Osteocyte (in vitro differentiated cells): ENCODE data around the gene NATD1. TPM values are rescaled to one million over a fixed set of nuclear protein-coding genes. Genes with fewer than 3 reads are reported as not detected.

ENCODE experiments used
- DNase-seq: peaks from one replicate; pipeline ENCODE4 v3.0.0; 2021; ENCODE audit warnings: mixed read lengths; ENCODE audit not compliant: unreplicated experiment; ENCODE audit errors: extremely low spot score
- H3K27ac Mint-ChIP-seq: one replicate; pipeline ENCODE4 v1.8.0; 2021; ENCODE audit warnings: mild to moderate bottlenecking, mixed read lengths; ENCODE audit not compliant: unreplicated experiment
- H3K27me3 Mint-ChIP-seq: one replicate; pipeline ENCODE4 v1.8.0; 2021; ENCODE audit warnings: mixed read lengths; ENCODE audit not compliant: unreplicated experiment
- H3K36me3 Mint-ChIP-seq: one replicate; pipeline ENCODE4 v1.8.0; 2021; ENCODE audit warnings: mixed read lengths; ENCODE audit not compliant: unreplicated experiment
- H3K4me1 Mint-ChIP-seq: one replicate; pipeline ENCODE4 v1.8.0; 2021; ENCODE audit warnings: mixed read lengths; ENCODE audit not compliant: unreplicated experiment
- H3K4me3 Mint-ChIP-seq: one replicate; pipeline ENCODE4 v1.8.0; 2021; ENCODE audit warnings: mild to moderate bottlenecking, moderate library complexity, mixed read lengths; ENCODE audit not compliant: unreplicated experiment
- H3K9me3 Mint-ChIP-seq: one replicate; pipeline ENCODE4 v1.8.0; 2021; ENCODE audit warnings: mixed read lengths; ENCODE audit not compliant: unreplicated experiment
- total RNA-seq: library from RNA; stranded (reverse); gene quantifications from 2 replicates; pipeline ENCODE4 v1.2.1, GENCODE V29; 2021
- TF ChIP-seq, protein P1 (sequence below): fragments of 200-600 bp; sonication (generic); IDR thresholded peaks from 2 replicates; pipeline ENCODE4 v1.5.0; 2021; ENCODE audit warnings: antibody characterized with exemption, mild to moderate bottlenecking, moderate library complexity

The NATD1 gene
- total RNA-seq, 1 donor from 2014 or later, result 18.5 TPM

DNA sequence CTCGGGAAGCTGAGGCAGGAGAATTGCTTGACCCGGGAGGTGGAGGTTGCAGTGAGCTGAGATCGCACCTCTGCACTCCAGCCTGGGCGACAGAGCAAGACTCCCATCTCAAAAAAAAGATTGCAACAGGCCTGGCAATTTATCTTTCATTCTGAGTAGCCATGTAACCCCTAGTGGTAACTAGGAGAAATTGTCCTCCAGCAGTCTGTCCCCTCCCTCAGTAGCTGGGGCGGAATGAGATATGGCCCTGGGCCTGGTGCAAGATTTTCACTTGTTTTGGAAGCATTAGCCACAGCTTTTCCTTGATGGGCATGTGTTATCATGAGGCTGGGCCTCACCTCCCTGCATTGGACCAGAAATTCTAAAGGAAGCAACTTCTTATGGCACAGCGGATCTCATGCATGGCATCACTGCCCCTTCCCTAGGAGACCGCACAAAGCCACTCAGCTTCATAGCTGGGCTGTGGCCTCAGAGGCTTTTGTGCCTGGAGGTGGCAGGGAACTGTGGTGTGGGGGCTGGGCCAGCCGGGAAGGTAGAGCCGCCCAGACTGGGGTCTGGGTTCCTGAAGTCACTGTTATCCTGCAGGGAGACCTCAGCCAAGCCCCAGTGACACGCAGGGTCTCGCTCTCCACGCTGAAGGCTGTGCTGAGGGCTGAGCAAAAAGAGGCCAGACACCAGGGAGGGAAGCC, 13.4 kb downstream of the NATD1 start:
- Mint-ChIP-seq H3K4me1 (peaks cover 10% of the 10 kb centered on the region), H3K27me3 (no peaks in the 10 kb centered on the region), H3K27ac (no peak overlapping the region), H3K9me3 (no peaks in the 10 kb centered on the region), H3K36me3 (no peaks in the 10 kb centered on the region), H3K4me3 (no peak overlapping the region)
- TF ChIP-seq, protein P1, sequence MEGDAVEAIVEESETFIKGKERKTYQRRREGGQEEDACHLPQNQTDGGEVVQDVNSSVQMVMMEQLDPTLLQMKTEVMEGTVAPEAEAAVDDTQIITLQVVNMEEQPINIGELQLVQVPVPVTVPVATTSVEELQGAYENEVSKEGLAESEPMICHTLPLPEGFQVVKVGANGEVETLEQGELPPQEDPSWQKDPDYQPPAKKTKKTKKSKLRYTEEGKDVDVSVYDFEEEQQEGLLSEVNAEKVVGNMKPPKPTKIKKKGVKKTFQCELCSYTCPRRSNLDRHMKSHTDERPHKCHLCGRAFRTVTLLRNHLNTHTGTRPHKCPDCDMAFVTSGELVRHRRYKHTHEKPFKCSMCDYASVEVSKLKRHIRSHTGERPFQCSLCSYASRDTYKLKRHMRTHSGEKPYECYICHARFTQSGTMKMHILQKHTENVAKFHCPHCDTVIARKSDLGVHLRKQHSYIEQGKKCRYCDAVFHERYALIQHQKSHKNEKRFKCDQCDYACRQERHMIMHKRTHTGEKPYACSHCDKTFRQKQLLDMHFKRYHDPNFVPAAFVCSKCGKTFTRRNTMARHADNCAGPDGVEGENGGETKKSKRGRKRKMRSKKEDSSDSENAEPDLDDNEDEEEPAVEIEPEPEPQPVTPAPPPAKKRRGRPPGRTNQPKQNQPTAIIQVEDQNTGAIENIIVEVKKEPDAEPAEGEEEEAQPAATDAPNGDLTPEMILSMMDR, result peak; percentile 55
- DNase-seq, result no peak

- Mint-ChIP-seq H3K4me1 (peaks cover 1% of the 10 kb centered on the region), H3K4me3 (no peak overlapping the region), H3K27ac (no peak overlapping the region), H3K9me3 (peaks cover 6% of the 10 kb centered on the region), H3K27me3 (no peaks in the 10 kb centered on the region), H3K36me3 (peaks cover 2% of the 10 kb centered on the region)
- TF ChIP-seq, protein P1, result no peak
- DNase-seq, result no peak
Measured at GRCh38 chr17:21235921-21236320, 17.3 kb downstream of the NATD1 start.

- H3K27ac Mint-ChIP-seq, result no peak overlapping the region
- H3K27me3 Mint-ChIP-seq, result no peaks in the 10 kb centered on the region
- peaks cover 2% of the 10 kb centered on the region for H3K36me3 Mint-ChIP-seq
- DNase-seq, result no peak
- TF ChIP-seq, protein P1, result no peak
- no peaks in the 10 kb centered on the region for H3K4me1 Mint-ChIP-seq
- H3K9me3 Mint-ChIP-seq, result peaks cover 6% of the 10 kb centered on the region
- no peak overlapping the region for H3K4me3 Mint-ChIP-seq
Measured at GRCh38 chr17:21233581-21234347, 19.4 kb downstream of the NATD1 start.

DNA sequence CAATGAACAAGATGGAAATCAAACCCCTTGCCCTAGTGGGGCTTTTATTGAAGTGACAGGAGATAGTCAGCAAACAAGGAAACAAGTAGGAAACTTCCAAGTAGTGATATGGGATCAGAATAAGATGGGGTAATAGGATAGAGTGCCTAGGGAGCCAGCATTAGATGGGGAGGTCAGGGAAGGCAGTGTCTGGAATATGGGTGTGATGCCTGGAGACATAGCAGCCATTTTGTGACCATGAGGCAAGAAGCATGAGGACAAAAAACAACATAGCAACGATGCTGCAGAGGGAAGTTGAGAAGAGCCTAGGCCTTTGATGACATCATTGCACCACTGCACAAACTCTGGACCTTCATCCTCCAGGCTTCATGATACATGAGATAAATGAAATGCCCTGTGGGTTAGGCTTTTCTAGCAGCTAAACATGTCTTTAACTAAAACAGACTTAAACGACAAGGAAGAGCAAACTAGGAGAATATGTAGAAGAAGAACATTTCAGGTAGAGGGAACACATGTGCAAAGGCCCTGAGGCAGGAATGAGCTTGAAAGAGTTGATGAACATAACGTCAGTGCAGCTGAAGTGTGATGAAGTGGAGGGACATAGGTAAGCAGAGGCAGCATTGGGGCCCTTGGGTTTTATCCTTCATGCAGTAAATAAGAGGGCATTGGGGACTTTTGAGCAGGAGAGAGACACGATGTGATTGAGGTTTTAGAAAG, 21.0 kb downstream of the NATD1 start:
- Mint-ChIP-seq H3K9me3 (peaks cover 6% of the 10 kb centered on the region), H3K27ac (no peak overlapping the region)
- DNase-seq, result no peak

More for the DNA sequence above, 21.0 kb downstream of the NATD1 start:
- Mint-ChIP-seq H3K36me3 (peaks cover 2% of the 10 kb centered on the region), H3K4me1 (no peaks in the 10 kb centered on the region), H3K27me3 (no peaks in the 10 kb centered on the region), H3K4me3 (no peak overlapping the region)
- TF ChIP-seq, protein P1, result no peak
